GM12873 (cell line): ENCODE results near the gene ACTR3.

ENCODE experiments used
- TF ChIP-seq, protein P1 (sequence below): IDR thresholded peaks from 2 replicates; pipeline ENCODE4 v1.5.1; 2012; ENCODE audit warnings: low read depth, mild to moderate bottlenecking, moderate library complexity, low read length, control low read depth; ENCODE audit not compliant: insufficient read depth; ENCODE audit errors: missing control alignments

Gene ACTR3

GRCh38 chr2:113896791-113897190, 6.9 kb downstream of the ACTR3 start:
- TF ChIP-seq, protein P1, sequence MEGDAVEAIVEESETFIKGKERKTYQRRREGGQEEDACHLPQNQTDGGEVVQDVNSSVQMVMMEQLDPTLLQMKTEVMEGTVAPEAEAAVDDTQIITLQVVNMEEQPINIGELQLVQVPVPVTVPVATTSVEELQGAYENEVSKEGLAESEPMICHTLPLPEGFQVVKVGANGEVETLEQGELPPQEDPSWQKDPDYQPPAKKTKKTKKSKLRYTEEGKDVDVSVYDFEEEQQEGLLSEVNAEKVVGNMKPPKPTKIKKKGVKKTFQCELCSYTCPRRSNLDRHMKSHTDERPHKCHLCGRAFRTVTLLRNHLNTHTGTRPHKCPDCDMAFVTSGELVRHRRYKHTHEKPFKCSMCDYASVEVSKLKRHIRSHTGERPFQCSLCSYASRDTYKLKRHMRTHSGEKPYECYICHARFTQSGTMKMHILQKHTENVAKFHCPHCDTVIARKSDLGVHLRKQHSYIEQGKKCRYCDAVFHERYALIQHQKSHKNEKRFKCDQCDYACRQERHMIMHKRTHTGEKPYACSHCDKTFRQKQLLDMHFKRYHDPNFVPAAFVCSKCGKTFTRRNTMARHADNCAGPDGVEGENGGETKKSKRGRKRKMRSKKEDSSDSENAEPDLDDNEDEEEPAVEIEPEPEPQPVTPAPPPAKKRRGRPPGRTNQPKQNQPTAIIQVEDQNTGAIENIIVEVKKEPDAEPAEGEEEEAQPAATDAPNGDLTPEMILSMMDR: no peak

- TF ChIP-seq, protein P1: no peak
Observed at GRCh38 chr2:113898081-113898480, 8.2 kb downstream of the ACTR3 start.

- TF ChIP-seq, protein P1: no peak
Observed at GRCh38 chr2:113899166-113899565, 9.3 kb downstream of the ACTR3 start.

DNA sequence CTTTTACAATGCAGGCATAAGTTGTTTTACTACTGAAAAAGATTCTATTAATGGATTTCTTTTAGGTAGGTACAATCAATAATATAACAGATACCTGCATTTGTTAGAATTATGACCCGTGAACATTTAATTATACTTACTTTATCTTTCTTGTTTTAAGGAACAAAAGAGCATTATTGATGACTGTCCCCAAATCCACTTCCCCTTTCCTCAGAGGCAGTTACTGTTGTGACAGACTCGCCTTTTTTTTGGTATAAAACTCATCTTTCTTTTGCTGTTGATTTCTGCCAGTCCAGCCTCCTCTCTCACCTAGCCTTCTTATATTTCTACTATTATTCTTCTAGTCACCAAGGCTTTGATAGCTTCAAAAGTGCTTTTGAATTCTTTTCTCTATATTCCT, 12.1 kb downstream of the ACTR3 start:
- TF ChIP-seq, protein P1: no peak

DNA sequence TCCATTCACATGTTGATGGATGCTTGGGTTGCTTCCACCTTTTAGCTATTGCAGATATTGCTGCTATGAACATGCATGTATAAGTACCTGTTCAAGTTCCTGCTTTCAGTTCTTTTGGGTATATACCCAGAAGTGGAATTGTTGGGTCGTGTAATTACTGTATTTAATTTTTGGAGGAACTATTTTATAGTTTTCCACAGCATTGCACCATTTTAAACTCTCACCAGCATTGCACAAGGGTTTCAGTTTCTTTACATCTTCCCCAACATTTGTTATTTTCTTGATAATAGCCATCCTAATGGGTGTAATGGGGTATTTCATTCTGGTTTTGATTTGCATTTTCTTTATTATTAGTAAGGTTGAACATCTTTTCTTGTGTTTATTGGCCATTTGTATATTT, 16.0 kb downstream of the ACTR3 start:
- TF ChIP-seq, protein P1: no peak

DNA sequence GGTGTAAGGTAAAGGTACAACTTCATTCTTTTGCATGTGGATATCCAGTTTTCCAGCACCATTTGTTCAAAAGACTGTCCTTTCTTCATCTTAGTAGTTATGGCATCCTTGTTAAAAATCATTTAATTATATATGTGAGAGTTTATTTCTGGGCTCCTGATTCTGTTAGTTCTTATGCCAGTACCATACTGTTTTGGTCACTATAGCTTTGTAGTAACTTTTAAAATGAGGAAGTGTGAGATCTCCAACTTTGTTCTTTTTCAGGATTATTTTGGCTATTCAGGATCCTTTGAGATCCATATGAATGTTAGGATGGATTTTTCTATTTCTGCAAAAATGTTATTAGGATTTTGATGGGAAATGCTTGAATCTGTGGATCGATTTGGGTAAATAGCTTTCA, 16.8 kb downstream of the ACTR3 start:
- TF ChIP-seq, protein P1: no peak

GRCh38 chr2:113907297-113907696, 17.4 kb downstream of the ACTR3 start:
- TF ChIP-seq, protein P1: no peak

DNA sequence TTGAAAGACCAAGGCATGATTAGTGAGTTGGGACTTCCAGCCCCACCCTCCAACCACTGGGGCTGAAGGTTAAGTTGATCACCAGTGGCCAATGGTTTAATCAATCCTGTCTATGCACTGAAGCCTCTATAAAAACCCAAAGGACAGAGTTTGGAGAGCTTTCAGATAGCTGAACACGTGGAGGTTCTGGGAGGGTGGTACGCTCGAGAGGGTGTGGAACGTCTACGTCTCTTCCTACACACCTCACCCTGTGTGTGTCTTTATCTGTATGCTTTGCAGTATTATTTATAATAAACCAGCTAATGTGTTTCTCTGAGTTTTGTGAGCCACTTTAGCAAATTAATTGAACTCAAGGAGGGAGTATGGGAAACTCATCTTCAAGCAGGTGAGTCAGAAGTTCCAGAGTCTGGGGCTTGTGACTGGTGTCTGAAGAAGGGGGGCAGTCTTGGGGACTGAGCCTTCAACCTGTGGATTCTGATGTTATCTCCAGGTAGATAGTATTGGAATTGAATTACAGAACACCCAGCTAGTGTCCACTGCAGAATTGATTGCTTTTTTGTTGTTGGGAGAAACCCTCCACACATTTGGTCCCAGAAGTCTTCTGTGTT, 20.3 kb downstream of the ACTR3 start:
- TF ChIP-seq, protein P1: no peak
